Activated T-cell treated with anti-CD3 and anti-CD28 coated beads for 48 hours (primary cell): ENCODE measurements around the gene SYNGR3.
"Not testable (repeated sequence)": the region's sequence is repeated elsewhere in the genome, so short reads cannot be mapped to it uniquely, and the experiment has no call there.

ENCODE experiments used
- DNase-seq: peaks from one replicate; pipeline ENCODE4 v3.0.0-alpha.2; 2020; ENCODE audit warnings: low read depth

The SYNGR3 gene, protein sequence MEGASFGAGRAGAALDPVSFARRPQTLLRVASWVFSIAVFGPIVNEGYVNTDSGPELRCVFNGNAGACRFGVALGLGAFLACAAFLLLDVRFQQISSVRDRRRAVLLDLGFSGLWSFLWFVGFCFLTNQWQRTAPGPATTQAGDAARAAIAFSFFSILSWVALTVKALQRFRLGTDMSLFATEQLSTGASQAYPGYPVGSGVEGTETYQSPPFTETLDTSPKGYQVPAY

DNA sequence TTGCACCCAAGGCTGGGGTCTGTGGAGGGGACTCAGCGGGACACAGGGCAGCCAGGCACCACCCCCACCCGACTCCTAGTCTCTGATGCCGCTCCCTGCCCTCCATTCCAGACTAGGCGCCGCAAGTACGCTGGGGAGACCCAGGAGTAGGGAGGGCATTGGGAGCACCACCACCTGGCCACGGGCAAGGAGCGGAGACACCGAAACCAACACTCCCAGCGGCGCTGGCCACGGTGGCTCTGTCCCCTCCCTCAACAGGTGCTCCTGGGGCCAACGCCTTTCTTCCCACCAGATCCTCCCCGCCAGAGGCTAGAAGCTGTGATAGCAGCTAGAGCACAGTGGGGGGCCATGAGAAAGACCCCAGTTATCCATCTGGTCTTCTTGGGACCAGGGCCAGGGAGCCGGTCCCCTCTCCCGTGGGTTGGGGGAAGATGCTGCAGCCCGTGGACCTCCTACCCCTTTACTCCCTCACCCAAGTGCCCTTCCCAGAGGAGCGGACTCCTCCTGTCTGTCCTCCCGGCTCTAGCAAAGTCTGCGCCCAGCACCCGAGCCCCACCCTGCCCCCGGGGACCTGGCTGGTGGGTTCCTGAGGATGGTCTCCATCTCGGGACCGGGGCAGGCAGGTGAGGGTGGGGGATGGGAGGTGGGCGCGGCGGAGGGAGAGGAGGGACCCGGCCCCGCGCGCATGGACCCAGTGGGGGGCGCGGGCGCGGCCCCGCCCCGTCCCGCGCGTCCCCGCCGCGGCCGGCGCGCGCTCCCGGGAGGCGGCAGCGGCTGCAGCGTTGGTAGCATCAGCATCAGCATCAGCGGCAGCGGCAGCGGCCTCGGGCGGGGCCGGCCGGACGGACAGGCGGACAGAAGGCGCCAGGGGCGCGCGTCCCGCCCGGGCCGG, at the start of gene SYNGR3:
Gene SYNGR3 (plus strand): TSS at position 762 of the 892 bp plus-strand sequence. CDS start 133 bp downstream, outside the sequence.
- DNase-seq, result no peak

DNA sequence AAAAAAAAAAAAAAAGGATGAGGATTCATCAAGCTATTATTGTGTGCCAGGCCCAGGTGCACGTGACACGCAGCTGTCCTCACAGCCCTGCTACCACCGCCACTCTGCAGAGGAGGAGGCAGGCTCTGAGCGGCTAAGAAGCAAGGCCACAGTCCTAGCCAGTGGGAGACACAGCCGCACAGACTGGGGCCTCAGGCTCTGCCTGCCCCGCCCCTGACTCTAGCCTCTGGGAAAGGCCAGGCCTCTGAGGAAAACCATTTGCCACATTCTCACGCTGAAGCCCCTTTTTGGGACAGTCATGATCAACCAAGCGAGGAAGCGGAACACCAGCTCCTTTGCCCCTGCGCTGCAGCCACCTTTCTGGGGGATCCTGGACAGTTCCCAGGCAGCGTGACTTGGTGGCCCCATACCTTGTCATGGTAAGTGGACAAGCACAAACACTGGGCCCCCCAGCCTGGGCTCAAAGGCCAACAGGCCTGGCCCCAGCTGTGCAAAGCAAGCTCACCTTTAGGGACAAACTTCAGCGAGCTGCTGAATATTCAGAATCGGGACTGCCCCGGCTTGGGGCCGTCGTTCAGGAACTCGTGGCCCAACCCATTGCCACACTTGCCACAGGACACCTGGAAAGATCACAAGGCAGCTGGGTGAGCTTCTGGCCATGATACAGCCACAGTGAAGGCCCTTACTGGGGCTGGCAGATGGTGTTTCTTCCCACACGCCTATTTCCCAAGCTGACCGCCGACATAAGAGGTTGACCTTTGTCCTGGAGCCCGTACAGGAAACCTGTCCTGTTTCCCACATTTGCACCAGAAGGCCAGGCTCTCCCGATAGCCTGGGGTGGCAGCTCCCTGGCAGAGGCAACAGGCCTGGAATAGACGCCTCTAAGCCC, 49.3 kb upstream of the SYNGR3 start:
- DNase-seq, result no peak

DNA sequence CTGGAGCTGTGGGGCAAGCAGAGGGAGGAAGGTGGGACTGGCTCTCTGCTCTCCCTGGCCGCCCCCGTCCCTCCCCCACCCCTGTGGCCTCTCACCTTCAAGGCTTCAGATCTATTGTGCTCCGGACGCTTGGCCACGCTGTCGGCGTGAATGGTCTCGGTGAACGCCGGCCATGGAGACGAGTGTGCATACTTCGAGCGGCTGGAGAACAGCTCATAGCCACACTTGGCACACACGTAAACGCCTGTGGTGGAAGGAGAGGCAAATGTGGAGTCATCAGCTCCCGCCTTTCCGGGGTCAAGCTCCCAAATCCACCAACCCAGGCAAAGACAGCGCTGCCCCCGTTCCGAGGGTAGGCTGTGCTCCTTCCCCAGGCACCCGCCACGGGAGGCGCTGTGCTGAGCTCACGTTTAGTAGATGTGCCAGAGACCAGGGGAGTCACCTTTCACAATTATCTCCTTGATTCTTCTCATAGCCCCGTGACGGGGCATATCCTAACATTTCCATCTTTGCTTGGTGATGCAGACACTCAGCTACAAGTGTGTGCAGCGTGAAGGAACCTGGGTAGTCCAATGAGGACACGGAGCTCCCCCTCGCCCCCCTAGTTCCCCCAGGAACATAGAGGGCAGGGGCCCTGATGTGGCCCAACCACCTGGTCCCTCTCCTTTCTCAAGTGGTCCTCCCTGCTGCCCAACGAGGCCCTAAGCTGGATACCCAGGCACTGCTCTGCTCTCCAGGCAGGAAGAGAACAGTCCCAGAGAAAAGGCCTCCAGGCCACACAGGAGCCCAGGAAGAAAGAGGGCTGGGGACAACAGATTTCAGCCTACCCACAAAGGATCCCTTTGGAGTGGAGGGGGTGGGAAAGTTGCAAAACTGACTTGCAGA, 48.4 kb upstream of the SYNGR3 start:
- DNase-seq, result no peak

DNA sequence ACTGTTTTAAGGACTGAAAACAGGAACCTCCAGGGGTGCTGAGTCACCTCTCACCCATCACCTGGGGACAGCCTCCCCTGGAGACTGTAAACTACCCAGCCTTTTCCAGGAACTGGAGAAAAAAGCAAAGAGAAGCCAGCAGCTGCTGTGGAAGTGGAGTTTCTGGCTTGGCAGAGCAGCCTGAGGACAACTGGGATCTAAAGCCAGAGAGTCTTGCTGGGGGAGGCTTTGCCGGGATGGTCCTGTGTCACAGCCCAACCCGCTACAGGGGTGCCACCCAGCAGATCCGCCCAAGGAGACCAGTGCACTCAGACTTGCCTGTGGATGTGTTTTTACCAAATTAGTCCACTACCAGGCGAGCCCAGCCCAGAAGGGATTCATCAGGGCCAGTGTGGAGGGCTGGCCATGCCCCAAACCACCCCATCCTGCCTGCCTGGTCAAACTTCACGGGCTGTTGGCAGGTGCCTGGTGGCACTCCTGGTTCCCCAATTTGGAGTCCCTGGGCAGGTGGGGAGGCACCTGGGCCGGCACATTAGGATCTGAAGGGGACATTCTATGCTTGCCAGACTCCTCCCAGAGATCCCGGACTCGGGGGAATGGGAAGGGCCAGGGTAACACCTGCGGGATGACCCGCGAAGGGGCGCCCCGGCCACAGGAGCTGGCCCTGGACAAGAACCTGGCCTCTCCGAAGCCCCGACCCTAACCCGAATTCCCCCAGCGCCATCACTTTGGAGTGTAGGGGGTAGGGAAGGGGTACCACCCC, 47.5 kb upstream of the SYNGR3 start:
- DNase-seq, result no peak

DNA sequence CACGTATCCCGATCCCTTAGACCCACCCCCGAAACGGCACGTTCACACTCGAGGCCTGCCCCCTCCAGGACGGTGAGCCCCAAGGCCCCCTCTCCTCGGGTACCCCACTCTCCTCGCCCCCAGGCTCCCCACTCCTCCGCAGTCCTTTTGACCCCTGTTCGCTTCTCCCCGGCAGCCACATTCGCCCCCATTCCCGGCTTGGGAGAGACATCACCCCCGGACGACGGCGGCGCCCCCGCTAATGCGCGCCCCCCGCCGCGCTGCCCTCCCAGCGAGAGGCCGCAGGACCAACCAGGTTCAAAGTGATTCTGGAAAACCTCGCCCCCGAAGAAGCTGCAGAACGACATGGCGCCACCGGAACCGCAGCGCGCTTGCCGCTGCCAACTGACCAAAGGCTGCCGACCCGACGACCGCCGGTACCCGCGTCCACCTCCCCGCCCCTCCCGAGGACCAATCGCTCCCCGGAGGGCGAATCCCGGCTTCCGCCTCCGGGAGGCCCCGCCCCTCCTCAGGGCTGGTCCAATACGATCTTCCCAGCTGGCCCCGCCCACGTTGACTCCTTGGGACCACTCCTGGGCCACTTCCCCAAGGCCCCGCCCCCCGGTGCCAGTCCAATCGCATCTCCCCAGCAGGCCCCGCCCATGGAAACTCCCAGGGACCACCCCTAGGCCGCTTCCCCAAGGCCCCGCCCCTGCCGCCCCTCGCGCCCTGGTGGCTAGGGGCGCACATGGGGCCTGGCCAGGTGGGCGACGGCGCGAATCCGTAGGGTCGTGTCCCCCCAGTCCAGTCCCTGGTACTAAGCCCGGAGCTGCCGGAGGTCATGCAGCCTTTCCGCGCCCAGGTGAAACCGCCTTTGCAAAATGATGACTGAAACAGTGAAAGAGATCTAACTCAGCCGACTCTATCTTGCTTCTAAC, 46.7 kb upstream of the SYNGR3 start, which contains the start of gene MSRB1:
Gene MSRB1 (minus strand): TSS at position 390 of the 917 bp plus-strand sequence. CDS start 43 bp downstream, at position 347.
- DNase-seq, result peak; percentile 100

GRCh38 chr16:1944612-1945199, 45.1 kb upstream of the SYNGR3 start:
- no peak for DNase-seq

DNA sequence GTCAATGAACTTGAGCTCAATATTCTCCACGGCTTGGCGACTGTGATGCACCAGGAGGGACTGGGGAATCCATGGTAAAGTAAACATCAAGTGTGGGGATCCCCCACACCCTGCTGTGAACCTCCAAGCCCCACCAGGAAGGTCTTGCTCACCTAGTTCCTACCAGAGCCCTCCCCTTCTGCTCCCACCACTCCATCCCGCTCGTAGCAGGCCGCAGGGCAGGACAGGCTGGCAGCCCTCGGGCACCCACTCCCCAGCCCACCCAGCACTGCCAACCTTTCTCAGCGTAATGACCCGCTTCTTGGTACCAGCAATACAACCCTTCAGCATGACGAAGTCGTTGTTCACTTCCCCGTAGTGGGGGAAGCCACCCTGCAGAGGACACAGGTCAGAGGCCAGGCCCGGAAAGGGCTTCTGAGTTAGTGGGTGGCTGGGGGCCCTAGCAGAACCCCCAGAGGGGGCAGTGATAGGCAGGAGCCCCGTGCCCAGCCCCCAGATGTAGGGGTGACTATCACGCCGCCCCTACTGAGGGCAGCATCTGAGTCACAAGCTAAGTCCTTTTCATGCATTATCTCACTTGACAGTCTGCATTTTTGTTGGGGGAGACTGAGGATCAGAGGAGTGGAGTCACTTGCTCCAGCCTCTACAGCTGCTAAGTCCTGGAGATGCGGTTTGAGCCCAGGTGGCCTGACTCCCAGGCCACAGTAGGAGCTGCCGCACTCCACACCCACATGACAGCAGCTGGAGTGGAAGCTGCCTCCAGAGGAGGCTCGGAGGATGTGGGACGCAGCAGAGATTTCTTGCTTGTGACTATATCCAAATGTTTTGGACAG, 44.0 kb upstream of the SYNGR3 start:
- DNase-seq, result no peak

DNA sequence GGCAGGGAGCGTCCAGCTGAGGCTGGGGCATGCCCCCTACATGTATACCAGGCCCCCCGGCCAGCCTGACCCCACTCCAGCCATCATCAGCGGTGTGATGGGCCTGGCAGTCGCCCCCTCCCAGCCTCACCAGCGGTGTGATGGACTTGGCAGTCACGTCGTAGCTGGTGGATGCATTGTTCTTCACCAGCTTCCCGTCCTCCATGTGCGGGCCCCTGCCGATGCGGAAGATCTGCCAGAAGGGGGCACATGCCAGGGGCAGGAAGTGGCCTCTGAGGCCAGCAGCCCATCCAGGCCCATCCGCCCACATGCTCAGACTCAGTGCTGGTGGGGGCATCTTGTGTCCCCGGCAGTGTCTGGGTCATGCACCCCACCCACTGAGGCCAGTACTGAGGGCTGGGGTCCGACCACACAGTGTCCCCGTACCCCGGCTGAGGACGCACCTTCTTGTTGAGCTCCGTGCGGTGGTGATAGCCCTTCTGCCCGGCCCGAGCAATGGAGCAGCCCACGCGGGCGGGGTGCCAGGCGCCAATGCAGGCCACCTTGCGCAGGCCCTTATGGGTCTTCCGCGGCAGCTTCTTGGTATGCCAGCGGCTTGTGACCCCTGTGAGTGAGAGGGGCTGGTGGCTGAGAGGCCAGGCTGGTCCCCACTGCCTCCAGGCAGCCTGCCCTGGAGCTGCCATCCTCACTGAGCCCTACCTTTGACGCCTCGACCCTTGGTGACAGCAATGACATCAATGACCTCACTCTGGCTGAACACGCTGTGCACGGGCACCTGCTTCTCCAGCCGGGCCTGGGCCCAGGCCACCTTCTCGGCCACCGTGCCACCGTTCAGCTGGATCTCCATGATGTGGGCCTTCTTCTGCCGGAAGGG, 43.0 kb upstream of the SYNGR3 start:
- DNase-seq, result no peak

DNA sequence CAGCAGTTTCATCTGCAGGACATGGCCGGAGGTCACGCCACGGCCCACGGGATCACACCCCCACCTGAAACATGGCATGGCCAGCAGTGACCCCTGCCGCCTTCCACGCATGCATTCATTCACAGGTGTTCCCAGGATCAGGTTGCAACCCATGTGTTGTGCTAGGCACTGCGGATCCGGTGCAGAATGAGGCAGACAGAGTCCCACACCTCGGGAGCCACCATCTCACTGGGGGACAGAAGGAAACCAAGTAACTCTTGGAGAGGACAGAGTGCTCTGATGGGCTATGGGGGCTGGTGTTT, 42.5 kb upstream of the SYNGR3 start:
- no peak for DNase-seq

DNA sequence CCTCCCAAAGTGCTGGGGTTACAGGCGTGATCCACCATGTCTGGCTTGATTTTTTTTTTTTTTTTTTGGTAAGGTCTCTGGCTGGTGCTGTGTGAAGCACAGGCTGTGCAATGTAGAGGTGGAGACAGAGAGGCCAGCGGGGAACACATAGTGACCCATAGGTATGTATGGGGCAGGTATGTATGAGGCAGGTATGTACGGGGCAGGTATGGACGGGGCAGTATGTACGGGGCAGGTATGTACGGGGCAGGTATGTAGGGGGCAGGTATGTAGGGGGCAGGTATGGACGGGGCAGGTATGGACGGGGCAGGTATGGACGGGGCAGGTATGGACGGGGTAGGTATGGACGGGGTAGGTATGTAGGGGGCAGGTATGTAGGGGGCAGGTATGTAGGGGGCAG, 40.3 kb upstream of the SYNGR3 start:
- DNase-seq, result no peak

- no peak for DNase-seq
These were observed 39.7 kb upstream of the SYNGR3 start for GRCh38 chr16:1950047-1950446.

DNA sequence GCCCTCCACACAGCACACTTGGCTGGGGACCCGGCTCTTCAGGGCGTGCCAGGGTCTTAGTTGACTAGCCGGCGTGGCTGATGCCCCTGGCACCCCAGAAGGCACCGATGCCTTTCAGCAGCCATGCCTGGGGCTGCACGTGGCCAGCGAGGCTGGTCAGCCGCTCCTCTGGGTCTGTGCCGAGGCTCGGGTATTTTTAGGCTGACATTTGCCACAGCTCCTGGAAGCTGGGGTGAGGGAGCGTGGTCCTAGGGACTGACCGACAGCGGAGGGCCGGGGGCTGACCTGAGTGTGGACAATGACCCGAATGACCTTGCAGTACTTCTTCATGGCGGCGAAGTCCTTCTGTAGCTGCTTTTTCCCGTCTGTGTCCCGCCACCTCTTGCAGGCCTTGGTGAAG, 39.2 kb upstream of the SYNGR3 start:
- no peak for DNase-seq

GRCh38 chr16:1953734-1954133, 36.0 kb upstream of the SYNGR3 start:
- DNase-seq, result no peak

DNA sequence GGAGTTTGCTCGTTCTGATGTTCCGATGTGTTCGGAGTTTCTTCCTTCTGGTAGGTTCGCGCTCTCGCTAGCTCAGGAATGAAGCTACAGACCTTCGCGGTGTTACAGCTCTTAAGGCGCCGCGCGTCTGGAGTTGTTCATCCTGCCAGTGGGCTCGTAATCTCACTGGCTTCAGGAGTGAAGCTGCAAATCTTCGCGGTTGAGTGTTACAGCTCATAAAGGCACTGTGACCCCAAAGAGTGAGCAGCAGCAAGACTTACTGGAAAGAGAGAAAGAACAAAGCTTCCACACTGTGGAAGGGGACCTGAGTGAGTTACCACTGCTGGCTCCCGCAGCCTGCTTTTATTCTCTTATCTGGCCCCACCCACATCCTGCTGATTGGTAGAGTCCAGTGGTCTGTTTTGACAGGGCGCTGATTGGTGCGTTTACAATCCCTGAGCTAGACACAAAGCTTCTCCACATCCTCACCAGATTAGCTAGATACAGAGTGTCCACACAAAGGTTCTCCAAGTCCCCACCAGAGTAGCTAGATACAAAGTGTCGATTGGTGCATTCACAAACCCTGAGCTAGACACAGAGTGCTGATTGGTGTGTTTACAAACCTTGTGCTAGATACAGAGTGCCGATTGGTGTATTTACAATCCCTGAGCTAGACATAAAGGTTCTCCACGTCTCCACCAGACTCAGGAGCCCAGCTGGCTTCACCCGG, 32.2 kb upstream of the SYNGR3 start:
- DNase-seq, result not testable (repeated sequence)

GRCh38 chr16:1958143-1958491, 31.7 kb upstream of the SYNGR3 start:
- not testable (repeated sequence) for DNase-seq

GRCh38 chr16:1958715-1959268, 31.0 kb upstream of the SYNGR3 start:
- DNase-seq, result no peak
